ENCODE results near the gene GCSH. TPM values are rescaled to one million over a fixed set of nuclear protein-coding genes. Genes with fewer than 3 reads are reported as not detected.

Gene GCSH
- total and polyA plus RNA-seq, 7 donors = 29.1 to 51.5 (median 41.4) TPM

GRCh38 chr16:81096715-81097208 is 567 bp upstream of the GCSH start:
- H3K4me3 ChIP-seq = peak overlapping the region; percentile 90
- H3K36me3 ChIP-seq (ENCODE audit: insufficient read depth in 1 of 2, low read depth in 1 of 2) = no peaks in the 10 kb centered on the region
- no peaks in the 10 kb centered on the region for H3K9me3 ChIP-seq
- TF ChIP-seq CTCF (IDR thresholded peaks at IDR 0.05) = no peak
- H3K4me1 ChIP-seq = peaks cover 4% of the 10 kb centered on the region
- no peaks in the 10 kb centered on the region for H3K27me3 ChIP-seq (ENCODE audit: insufficient read depth in 3 of 3, low read length in 2 of 3)
- DNase-seq (no peak), ATAC-seq (no peak)
- intact Hi-C loops (cut with DNase I) = loop anchor here (5.0 to 10.0 kb wide), 2 partner anchors 59 to 218 kb away; partner anchors contain the start of genes GAN (in 2 of the 2) and ATMIN (in 1 of the 2)
- WGBS, 3 donors = 53 to 55% (median 54%) methylated on average over 8 of the region's 8 CpGs
- peak overlapping the region; percentile 67 for H3K27ac ChIP-seq

- Histone ChIP-seq H3K4me3 (peak overlapping the region; percentile 90), H3K27ac (peak overlapping the region; percentile 84), H3K27me3 (ENCODE audit: insufficient read depth in 3 of 3, low read length in 2 of 3) (no peaks in the 10 kb centered on the region), H3K9me3 (no peaks in the 10 kb centered on the region), H3K36me3 (ENCODE audit: insufficient read depth in 1 of 2, low read depth in 1 of 2) (no peaks in the 10 kb centered on the region), H3K4me1 (peaks cover 4% of the 10 kb centered on the region)
- intact Hi-C loops (cut with DNase I) = loop anchor here (5.0 to 10.0 kb wide), 2 partner anchors 58 to 219 kb away; partner anchors contain the start of genes GAN (in 2 of the 2) and ATMIN (in 1 of the 2)
- no peak for DNase-seq
- no peak for TF ChIP-seq CTCF (IDR thresholded peaks at IDR 0.05)
- WGBS, 3 donors = 0% methylated on average over 20 to 22 of the region's 22 CpGs
- peak in 2 of 4 donors; percentile 23 to 30 for ATAC-seq
These were observed 592 bp downstream of the GCSH start for GRCh38 chr16:81095653-81095952.

GRCh38 chr16:81094771-81095251 is 1.4 kb downstream of the GCSH start:
- intact Hi-C loops (cut with DNase I) = loop anchor here (5.0 to 10.0 kb wide), 2 partner anchors 58 to 220 kb away; partner anchors contain the start of genes GAN (in 2 of the 2) and ATMIN (in 1 of the 2)
- ATAC-seq (no peak), DNase-seq (no peak)
- Histone ChIP-seq H3K4me1 (peaks cover 4% of the 10 kb centered on the region), H3K27me3 (ENCODE audit: insufficient read depth in 3 of 3, low read length in 2 of 3) (no peaks in the 10 kb centered on the region), H3K4me3 (peak overlapping the region; percentile 90), H3K27ac (no peak overlapping the region), H3K36me3 (ENCODE audit: insufficient read depth in 1 of 2, low read depth in 1 of 2) (peaks cover under 1 to 7% of the 10 kb centered on the region in 2 donors), H3K9me3 (no peaks in the 10 kb centered on the region)
- no peak for TF ChIP-seq CTCF (IDR thresholded peaks at IDR 0.05)
- WGBS, 3 donors = 58 to 68% (median 61%) methylated on average over 21 of the region's 21 CpGs

GRCh38 chr16:81088836-81089235 is 7.4 kb downstream of the GCSH start:
- Histone ChIP-seq H3K4me3 (no peak overlapping the region), H3K36me3 (ENCODE audit: insufficient read depth in 1 of 2, low read depth in 1 of 2) (peaks cover 5 to 40% of the 10 kb centered on the region in 2 donors), H3K4me1 (no peaks in the 10 kb centered on the region), H3K9me3 (no peaks in the 10 kb centered on the region), H3K27me3 (ENCODE audit: insufficient read depth in 3 of 3, low read length in 2 of 3) (no peaks in the 10 kb centered on the region), H3K27ac (no peak overlapping the region)
- TF ChIP-seq CTCF (IDR thresholded peaks at IDR 0.05) = no peak
- 93 to 99% (median 97%) methylated on average over 5 of the region's 5 CpGs for WGBS, 3 donors
- ATAC-seq (no peak), DNase-seq (no peak)
- intact Hi-C loops (cut with DNase I) = no loop called here

- Histone ChIP-seq H3K27ac (no peak overlapping the region), H3K4me3 (no peak overlapping the region), H3K4me1 (no peaks in the 10 kb centered on the region), H3K27me3 (ENCODE audit: insufficient read depth in 3 of 3, low read length in 2 of 3) (no peaks in the 10 kb centered on the region), H3K36me3 (ENCODE audit: insufficient read depth in 1 of 2, low read depth in 1 of 2) (peaks cover 0 to 18% of the 10 kb centered on the region in 2 donors), H3K9me3 (no peaks in the 10 kb centered on the region)
- intact Hi-C loops (cut with DNase I) = no loop called here
- ATAC-seq (no peak), DNase-seq (no peak)
- WGBS, 3 donors = 96 to 97% (median 97%) methylated on average over 4 of the region's 4 CpGs
- TF ChIP-seq CTCF (IDR thresholded peaks at IDR 0.05) = no peak
These were observed 15.2 kb downstream of the GCSH start for GRCh38 chr16:81081014-81081413.
